Measurements from ENCODE around the gene GDPD4. TPM values are rescaled to one million over a fixed set of nuclear protein-coding genes. Genes with fewer than 3 reads are reported as not detected.

Gene GDPD4
- total RNA-seq, 3 donors from 2014 or later, result 0.43 TPM; not detected in 2

GRCh38 chr11:77181799-77182541 is 119.5 kb downstream of the GDPD4 start:
- no peaks in the 10 kb centered on the region for H3K36me3 ChIP-seq (ENCODE audit: low read depth)
- intact Hi-C loops (cut with DNase I, micrococcal nuclease), result loop anchor here in 1 of 2 donors (10.0 kb wide), 1 partner anchor 137 kb away; no protein-coding TSS in a partner anchor
- H3K4me1 ChIP-seq (ENCODE audit: low read depth), result no peaks in the 10 kb centered on the region
- peak in 1 of 3 donors; percentile 20 for DNase-seq
- H3K4me3 ChIP-seq, result no peak overlapping the region
- no peak for ATAC-seq
- TF ChIP-seq CTCF (IDR thresholded peaks at IDR 0.05), result no peak
- no peaks in the 10 kb centered on the region for H3K9me3 ChIP-seq

- no peak for ATAC-seq
- H3K4me1 ChIP-seq (ENCODE audit: low read depth), result no peaks in the 10 kb centered on the region
- DNase-seq, result peak in 1 of 3 donors; percentile 22
- intact Hi-C loops (cut with DNase I, micrococcal nuclease), result loop anchor here in 1 of 2 donors (10.0 kb wide), 1 partner anchor 136 kb away; no protein-coding TSS in a partner anchor
- no peak overlapping the region for H3K4me3 ChIP-seq
- TF ChIP-seq CTCF (IDR thresholded peaks at IDR 0.05), result no peak
- H3K36me3 ChIP-seq (ENCODE audit: low read depth), result no peaks in the 10 kb centered on the region
- H3K9me3 ChIP-seq, result no peaks in the 10 kb centered on the region
These were observed 120.3 kb downstream of the GDPD4 start for GRCh38 chr11:77181226-77181625.

- intact Hi-C loops (cut with DNase I, micrococcal nuclease), result loop anchor here in 1 of 2 donors (10.0 kb wide), 1 partner anchor 136 kb away; no protein-coding TSS in a partner anchor
- no peaks in the 10 kb centered on the region for H3K36me3 ChIP-seq (ENCODE audit: low read depth)
These were observed 121.1 kb downstream of the GDPD4 start for GRCh38 chr11:77180346-77180745.

GRCh38 chr11:77179681-77180080 is 121.8 kb downstream of the GDPD4 start:
- no peak for TF ChIP-seq CTCF (IDR thresholded peaks at IDR 0.05)
- intact Hi-C loops (cut with DNase I, micrococcal nuclease), result loop anchor here in 1 of 2 donors (10.0 kb wide), 1 partner anchor 135 kb away; no protein-coding TSS in a partner anchor
- no peaks in the 10 kb centered on the region for H3K36me3 ChIP-seq (ENCODE audit: low read depth)
- DNase-seq (peak in 1 of 3 donors; percentile 37), ATAC-seq (no peak)
- H3K4me1 ChIP-seq (ENCODE audit: low read depth), result no peaks in the 10 kb centered on the region
- H3K4me3 ChIP-seq, result no peak overlapping the region
- no peaks in the 10 kb centered on the region for H3K9me3 ChIP-seq

More at GRCh38 chr11:77180346-77180745, 121.1 kb downstream of the GDPD4 start:
- no peaks in the 10 kb centered on the region for H3K9me3 ChIP-seq
- no peak overlapping the region for H3K4me3 ChIP-seq
- no peaks in the 10 kb centered on the region for H3K4me1 ChIP-seq (ENCODE audit: low read depth)
- TF ChIP-seq CTCF (IDR thresholded peaks at IDR 0.05), result no peak
- DNase-seq (peak in 1 of 3 donors; percentile 27), ATAC-seq (no peak)

GRCh38 chr11:77179048-77179447 is 122.4 kb downstream of the GDPD4 start:
- peak in 1 of 3 donors; percentile 19 for DNase-seq

More at GRCh38 chr11:77179048-77179447, 122.4 kb downstream of the GDPD4 start:
- Histone ChIP-seq H3K36me3 (ENCODE audit: low read depth) (no peaks in the 10 kb centered on the region), H3K9me3 (no peaks in the 10 kb centered on the region), H3K4me3 (no peak overlapping the region), H3K4me1 (ENCODE audit: low read depth) (no peaks in the 10 kb centered on the region)
- ATAC-seq, result no peak
- TF ChIP-seq CTCF (IDR thresholded peaks at IDR 0.05), result no peak
- intact Hi-C loops (cut with DNase I, micrococcal nuclease), result no loop called here

Data from mucosa of descending colon (tissue), 3 donors.